GM18499 (cell line): ENCODE measurements around the gene WASL.

Source experiments
- ATAC-seq: cut with Tn5 transposase; IDR thresholded peaks from one replicate; pipeline ENCODE4 v1.9.1; 2021; ENCODE audit warnings: moderate number of reproducible peaks; ENCODE audit not compliant: insufficient read depth, unreplicated experiment

Gene WASL

DNA sequence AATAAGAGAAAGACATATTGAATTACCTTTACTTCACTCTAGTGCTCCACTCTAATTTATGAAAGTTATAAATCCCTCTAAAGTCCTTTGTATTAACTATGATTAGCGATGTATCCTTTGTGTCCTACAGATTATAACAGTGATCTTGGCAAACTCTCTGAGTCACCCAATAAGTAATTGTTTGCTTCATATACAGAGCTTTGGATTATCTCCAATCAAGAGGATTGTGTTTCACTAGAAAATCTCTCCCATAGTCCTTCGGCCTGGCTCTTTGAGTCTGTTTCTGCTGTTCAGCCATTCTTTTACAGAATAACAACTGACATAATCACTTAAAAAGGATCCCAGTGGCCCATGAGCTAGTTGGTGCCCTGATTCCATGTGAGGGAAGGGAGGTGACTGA is 83.6 kb downstream of the WASL start:
- no peak for ATAC-seq

DNA sequence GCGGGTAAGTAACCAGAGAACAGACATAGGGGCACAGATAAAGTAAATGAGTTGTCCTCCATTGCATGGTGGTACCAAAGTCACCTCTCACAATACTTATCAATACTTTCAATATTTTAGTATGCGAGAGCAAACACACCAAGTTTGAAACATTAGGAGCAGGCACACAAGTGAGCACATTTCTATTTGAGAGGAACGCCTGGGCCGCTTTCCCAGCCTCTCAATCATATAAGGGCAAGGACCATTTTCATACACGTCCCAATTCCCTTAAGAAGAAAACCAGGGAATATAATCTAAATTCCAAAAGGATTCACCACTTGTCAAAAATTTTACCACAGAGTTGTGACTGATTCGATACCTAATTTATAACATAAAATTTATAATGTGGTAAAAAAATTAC is 85.6 kb downstream of the WASL start:
- ATAC-seq, result no peak

DNA sequence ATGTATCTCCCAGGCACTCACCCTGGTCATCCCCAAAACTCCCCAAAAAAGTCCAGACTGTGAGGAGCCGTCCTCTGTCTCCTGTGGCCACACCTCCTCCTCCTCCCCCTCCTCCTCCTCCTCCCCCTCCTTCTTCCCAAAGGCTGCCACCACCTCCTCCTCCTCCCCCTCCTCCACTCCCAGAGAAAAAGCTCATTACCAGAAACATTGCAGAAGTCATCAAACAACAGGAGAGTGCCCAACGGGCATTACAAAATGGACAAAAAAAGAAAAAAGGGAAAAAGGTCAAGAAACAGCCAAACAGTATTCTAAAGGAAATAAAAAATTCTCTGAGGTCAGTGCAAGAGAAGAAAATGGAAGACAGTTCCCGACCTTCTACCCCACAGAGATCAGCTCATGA is 86.0 kb downstream of the WASL start:
- ATAC-seq, result no peak

DNA sequence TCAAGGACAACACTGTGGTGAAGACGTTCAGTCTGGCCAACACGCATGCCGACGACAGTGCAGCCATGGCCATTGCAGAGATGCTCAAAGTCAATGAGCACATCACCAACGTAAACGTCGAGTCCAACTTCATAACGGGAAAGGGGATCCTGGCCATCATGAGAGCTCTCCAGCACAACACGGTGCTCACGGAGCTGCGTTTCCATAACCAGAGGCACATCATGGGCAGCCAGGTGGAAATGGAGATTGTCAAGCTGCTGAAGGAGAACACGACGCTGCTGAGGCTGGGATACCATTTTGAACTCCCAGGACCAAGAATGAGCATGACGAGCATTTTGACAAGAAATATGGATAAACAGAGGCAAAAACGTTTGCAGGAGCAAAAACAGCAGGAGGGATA is 86.5 kb downstream of the WASL start:
- ATAC-seq, result no peak

DNA sequence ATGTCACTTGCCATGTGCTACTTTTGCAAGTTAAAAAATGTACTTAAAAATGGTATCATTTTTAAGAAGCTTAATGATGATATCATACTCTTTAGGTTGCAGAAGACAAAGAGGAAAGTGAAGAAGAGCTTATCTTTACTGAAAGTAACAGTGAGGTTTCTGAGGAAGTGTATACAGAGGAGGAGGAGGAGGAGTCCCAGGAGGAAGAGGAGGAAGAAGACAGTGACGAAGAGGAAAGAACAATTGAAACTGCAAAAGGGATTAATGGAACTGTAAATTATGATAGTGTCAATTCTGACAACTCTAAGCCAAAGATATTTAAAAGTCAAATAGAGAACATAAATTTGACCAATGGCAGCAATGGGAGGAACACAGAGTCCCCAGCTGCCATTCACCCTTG is 87.0 kb downstream of the WASL start:
- ATAC-seq, result no peak

DNA sequence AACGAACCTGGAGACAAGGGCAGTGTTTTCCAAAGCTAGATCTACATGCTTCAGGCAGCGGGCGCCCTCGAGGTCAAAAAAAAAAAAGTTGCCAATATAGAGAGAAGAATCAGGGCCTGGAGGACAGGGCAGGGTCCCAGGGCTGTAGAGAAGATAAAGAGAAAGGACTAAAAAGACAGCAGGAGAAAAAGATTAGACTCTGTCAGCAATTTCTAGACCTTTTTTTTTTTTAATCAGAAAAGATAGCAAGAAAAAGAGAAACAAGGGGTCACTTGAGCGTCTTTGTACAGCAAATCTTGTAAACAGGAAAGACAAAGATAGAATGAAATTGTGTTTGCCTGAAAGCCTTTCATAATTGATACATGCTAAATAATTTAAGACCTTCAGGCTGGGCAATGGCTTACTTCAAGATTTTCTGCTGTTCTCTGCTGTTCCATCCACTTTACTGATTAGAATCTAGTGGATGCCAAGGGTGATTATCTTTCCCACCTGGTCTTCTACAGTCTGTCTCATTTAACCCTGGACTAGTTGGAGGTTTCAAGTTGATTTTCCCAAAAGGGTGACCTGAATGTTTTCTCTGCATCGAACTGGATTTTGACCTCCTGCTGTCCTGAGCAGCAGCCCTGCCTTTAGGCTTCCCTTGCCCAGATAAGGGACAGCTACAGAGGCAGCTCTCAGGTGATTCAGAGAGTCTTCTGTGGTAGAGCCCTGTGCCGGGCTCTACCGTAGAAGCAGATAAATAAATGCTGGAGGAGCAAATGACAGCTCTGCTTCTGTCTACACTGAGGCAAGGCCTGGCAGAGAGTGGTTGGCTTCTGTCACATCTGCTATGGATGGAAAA is 88.1 kb downstream of the WASL start:
- no peak for ATAC-seq

DNA sequence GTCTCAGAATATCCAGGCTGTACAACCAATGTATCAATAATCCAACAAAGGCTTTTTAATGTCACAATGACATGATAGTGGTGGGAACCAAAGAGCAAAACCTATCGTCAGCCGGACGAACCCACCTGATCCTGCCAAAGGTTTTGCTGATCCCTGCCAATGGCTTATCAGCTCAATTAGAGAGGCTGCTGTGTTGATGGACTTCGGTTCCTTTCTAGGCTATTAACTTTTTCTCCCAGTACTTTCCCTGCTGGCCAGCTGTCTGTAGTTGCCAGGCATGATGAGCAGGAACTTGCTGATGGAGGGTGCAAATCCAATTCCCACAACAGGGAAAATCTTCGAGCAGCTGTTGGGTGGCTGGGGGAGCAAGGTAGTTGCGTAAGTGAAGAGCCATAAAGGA is 90.8 kb downstream of the WASL start:
- ATAC-seq, result no peak

DNA sequence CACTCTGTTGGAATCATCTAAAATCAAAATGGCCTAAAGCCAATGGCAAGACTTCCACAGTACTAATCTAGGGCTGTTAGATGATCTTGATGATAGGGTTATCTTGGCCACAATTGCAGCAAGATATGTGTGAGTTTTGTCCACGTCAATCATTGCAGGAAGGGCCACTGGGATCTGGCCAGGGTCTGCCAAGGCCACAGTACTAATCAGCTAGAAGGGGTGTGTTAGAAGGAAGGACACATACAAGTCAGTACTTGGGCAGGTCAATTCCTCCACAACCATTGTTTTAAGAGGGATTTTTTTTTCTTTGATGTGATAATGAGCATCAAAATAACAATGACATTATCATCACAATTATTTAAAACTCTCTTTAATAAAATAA is 91.5 kb downstream of the WASL start:
- ATAC-seq, result no peak

DNA sequence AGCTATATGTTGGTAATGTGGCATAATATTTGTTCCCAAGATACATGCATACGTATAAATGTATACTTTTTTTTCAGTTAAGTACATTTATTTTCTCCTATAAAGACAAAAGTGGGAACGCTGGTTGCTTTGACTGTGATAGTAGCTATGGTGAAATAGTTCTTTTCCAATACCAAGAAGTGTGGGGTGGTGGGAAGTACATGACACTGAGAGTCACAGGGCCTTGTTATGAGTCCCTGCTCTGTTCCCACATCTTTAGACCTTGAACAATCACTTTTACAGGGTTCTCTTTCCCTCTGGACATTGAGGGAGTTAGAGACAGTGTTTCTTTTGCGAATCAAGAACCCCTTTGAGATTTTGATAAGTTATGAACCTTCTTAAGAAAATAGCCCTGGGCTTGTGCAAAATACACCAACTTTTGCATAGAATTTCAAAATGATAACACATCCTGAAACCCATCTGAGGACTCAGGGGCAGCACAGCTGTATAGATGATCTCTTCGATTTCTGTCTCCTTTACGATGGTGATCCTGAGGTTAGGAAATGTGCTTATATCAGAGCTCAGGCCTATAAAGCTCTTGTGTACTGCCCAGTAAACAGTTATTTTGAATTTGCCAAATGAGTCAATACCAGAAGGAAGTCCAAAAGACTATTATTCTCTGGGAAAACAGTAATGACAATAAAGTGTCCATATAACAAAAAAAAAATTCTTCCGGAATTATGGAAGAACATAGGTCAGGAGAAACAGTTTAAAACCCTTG is 92.1 kb downstream of the WASL start:
- no peak for ATAC-seq

DNA sequence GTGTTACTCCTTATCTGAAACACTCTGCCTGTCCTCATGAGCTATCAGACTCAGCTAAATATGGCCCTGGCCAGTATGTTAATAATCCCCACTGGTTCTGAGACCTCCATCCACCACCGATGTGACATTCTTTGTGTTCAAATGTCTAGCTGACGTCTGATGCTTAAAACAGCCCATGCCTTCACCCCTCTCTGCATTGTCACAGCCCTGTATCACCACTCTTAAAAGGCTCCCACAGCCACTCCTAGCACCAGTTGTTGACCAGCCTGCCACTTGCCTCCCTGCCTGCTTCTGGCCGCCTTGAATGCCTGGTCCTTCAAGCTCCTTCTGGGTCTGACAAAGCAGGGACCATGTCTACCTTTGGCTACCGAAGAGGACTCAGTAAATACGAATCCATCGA is 93.2 kb downstream of the WASL start, which contains the start of gene LMOD2:
TSS of gene LMOD2 (plus strand) at position 253 of the 400 bp plus-strand sequence. CDS start at position 351, 98 bp downstream.
- ATAC-seq, result no peak

DNA sequence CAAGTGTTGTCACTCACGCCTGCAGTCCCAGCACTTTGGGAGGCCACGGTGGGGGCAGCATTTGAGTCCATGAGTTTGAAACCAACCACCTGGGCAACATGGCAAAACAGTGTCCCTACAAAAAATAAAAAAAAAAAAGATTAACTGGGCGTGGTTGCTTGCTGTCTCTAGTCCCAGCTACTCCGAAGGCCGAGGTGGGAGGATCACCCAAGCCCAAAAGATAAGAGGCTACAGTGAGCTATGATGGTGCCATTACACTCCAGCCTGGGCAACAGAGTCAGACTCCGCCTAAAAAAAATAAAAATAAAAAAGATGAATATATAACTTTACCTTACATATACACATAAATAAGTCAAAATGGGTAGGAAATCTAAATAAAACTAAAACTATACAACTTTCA is 95.6 kb downstream of the WASL start:
- ATAC-seq, result no peak

DNA sequence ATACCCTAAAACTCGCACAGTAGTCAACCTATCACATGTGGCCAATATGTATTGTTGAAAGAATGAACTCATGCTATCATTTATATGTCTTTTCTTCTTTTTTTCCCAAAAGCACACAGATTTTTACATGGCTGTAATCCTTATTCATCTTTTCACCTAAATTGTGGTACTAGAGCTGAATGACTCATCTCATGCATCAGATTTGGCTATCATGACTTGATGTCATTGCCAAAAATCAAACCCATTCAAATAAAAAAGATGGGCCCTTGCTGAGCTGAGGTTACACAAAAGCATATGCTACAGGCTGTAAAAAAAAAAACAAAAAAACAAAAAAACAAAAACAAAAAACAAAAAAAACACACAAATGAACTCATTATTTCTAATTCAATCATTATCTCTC is 96.4 kb downstream of the WASL start:
- ATAC-seq, result no peak

DNA sequence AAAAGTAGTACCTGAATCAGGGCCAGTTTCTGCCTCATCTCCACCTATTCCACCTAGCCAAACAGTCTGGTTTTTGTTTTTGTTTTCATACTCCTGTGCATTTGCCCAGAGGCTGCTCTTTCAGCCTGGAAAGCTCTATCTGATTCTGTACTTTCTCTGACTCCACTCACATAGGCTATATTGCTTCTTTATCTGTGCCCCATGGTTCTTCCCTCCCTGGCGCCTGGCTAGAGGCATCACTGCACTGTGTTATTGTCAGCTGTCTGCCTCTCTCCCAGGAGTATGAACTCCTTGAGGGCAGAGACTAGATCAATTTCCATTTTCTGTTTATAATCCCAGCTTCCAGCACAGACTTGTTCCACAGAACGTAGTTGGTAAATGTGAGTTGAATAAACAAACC is 98.2 kb downstream of the WASL start:
- no peak for ATAC-seq

DNA sequence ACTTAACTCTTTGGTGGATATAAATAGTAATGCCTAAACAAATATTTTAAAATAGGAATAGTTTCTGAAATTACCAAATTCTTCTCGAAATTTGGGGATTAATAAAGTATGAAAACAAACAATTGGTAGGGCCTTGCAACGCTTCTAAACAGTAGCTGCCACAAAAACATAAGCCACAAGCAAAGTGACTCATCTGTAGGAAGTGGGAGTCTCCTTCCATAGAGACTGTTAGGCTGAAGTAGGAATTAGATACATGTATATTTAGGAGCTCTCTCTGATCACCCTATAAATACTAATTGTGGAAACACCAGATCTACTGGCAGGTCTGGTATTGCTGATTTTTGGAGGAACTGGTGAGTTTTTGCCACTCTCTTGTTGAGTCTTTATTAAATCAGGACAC is 98.8 kb downstream of the WASL start:
- no peak for ATAC-seq

DNA sequence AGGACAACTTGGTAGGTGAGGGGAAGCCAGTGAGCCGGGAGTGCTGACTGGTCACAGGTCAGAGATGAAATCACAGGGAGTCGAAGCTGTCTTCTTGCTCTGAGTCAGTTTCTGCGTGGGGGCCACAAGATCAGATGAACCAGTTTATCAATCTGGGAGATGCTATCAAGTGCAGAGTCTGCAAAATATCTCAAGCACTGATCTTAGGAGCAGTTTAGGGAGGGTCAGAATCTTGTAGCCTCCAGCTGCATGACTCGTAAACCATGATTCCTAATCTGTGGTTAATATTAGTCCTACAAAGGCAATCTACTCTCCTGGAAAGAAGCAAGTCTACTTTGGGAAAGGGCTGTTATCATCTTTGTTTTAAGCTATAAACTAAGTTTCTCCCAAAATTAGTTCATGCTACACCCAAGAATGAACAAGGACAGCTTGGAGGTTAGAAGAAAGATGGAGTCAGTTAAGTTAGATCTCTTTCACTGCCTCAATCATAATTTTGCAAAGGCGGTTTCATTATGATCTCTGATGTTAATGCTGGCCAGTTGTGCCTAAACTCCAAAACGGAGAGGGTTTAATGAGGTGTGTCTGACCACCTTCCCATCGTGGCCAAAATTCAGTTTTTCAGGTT is 101.6 kb downstream of the WASL start:
- ATAC-seq, result no peak

DNA sequence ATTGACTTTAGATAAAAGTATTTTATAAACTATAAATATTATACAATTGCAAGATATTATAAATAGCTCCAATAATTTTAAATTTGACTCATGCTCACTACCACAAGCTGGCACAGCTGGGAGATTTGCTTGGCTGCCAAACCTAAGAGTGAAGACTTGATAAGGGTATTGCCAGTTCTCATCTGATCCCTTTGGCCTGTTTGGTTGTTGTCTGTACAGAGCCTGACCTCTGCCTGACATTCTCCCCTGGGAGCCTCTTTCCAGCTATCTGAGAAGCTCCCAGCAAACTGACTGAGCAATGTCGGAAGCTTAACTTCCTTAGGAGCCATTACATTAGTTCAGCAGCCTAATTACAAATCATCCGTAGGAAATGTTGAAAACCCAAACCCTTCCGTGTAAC is 103.3 kb downstream of the WASL start:
- no peak for ATAC-seq

DNA sequence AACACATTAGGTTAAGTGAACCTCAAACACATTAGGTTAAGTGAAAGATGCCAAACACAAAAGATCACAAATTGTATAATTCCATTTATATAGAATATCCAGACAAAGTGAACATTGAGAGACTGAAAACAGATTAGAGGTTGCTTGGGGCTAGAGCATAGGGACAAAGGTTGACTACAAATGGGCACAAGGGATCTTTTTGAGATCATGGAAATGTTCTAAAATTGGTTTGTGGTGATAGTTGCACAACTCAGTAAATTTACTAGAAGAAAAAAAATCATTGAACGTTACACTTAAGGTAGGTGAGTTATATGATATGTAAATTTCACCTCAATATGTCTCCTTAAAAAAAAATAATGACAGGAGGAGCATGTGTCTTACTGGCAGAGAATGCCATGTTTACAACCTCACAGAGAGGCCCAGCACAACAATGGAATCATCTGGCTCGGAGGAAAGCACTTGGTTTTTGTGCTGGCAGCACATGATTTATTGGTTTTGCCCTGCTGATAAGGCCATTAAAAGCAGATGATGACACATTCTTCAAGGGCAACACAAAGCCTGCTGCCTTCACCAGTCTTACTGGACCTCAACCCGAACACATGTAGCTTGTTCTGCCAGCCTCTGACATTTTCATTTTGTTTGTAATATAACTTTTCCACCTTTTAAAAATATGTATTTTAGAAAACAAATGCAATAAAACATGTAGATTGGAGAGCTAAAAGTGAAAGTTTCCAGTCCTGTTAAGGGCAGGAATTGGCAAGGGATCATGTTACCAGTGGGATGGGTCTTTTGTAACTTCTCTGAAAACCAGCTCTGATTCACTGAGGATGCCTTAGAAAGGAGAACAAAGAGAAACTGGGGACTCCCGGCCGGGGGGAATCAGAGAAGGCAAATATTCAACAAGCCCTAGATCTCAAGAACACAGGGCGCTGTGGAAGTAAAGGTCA is 105.0 kb downstream of the WASL start:
- ATAC-seq, result no peak

DNA sequence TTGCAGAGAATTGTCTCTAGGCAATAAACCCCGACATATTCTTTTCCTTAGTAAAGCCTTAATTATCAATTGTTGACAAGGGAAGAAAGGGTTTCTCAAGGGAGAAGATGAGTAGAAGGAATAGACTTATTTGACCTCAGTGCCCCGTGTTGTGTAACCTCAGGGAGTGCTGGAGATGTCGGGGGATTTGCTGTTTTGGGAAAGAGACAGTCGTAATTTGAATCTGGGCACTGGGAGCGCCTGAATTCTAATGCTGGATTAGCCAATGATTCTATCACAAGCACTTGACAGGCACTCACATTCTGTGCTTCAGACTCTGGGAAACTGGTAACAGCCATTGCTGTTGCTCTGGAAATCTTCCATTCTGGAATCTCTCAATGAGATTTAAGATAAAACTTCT is 106.9 kb downstream of the WASL start:
- ATAC-seq, result no peak

DNA sequence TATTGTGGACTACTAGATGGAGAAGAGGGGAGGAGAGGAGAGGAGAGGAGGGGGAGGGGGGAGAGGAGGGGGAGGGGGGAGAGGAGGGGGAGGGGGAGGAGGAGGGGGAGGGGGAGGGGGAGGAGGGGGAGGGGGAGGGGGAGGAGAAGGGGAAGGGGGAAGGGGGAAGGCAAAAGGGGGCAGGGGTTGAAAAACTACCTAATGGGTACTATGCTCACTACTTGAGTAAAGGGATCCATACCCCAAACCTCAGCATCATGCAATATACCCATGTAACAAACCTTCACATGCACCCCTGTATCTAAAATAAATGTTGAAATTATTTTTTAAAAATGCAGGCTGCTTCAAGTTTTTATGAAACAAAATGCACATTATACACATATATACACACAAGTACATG is 108.2 kb downstream of the WASL start:
- ATAC-seq, result no peak

DNA sequence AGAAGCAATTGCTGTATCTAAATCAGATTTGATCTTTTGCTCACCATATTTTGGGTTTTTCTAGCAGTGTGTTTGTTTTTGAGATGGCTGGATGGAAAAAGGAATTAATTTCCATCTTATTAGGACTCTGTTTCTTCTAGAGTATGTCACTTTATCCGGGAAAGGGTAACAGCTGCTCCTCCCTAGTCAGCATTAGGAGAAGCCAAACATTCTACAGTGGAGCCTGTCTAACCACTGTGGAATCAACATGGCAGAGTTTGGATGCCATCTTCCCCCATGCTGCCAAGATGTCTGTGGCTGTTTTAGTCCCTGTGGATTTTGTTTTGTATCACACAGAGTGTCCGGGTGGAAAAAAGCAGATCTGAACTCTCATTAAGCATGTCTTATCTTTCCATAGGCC is 109.2 kb downstream of the WASL start:
- no peak for ATAC-seq
